Measurements from ENCODE around the gene MAP4. TPM values are rescaled to one million over a fixed set of nuclear protein-coding genes. Genes with fewer than 3 reads are reported as not detected.

Gene MAP4
- total RNA-seq, 1 donor from 2014 or later, result 275 TPM

DNA sequence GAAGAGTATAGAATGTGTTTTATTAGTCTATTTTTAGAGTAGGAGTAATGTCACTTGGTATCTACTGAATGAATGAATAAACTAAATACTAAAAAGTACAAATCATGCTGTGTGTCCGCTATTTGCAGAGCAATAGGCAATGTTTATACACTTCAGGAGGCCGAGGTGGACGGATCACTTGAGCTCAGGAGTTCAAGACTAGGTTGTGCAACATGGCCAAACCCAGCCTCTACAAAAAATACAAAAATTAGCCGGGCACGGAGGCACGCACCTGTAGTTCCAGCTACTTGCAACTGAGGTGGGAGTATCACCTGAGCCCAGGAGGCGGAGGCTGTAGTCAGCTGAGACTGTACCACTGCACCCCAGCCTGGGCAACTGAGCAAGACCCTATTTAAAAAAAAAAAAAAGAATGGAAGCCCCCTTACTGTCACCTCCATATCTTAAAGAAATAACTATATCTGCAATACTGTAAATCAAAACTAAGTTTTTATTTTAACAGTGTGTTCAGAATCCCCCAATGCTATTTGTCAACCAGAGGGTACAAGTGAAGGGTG lies 114.9 kb downstream of the MAP4 start:
- TF ChIP-seq, protein P1, sequence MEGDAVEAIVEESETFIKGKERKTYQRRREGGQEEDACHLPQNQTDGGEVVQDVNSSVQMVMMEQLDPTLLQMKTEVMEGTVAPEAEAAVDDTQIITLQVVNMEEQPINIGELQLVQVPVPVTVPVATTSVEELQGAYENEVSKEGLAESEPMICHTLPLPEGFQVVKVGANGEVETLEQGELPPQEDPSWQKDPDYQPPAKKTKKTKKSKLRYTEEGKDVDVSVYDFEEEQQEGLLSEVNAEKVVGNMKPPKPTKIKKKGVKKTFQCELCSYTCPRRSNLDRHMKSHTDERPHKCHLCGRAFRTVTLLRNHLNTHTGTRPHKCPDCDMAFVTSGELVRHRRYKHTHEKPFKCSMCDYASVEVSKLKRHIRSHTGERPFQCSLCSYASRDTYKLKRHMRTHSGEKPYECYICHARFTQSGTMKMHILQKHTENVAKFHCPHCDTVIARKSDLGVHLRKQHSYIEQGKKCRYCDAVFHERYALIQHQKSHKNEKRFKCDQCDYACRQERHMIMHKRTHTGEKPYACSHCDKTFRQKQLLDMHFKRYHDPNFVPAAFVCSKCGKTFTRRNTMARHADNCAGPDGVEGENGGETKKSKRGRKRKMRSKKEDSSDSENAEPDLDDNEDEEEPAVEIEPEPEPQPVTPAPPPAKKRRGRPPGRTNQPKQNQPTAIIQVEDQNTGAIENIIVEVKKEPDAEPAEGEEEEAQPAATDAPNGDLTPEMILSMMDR (IDR thresholded peaks at IDR 0.05), result no peak
- no peak overlapping the region for H3K27ac Mint-ChIP-seq (ENCODE audit: unreplicated experiment)
- H3K36me3 Mint-ChIP-seq (ENCODE audit: unreplicated experiment), result peaks cover 26% of the 10 kb centered on the region
- no peak for DNase-seq (ENCODE audit: extremely low spot score, unreplicated experiment)
- no peaks in the 10 kb centered on the region for H3K9me3 Mint-ChIP-seq (ENCODE audit: unreplicated experiment)
- no peaks in the 10 kb centered on the region for H3K4me1 Mint-ChIP-seq (ENCODE audit: unreplicated experiment)
- H3K27me3 Mint-ChIP-seq (ENCODE audit: unreplicated experiment), result no peaks in the 10 kb centered on the region
- no peak overlapping the region for H3K4me3 Mint-ChIP-seq (ENCODE audit: unreplicated experiment)

DNA sequence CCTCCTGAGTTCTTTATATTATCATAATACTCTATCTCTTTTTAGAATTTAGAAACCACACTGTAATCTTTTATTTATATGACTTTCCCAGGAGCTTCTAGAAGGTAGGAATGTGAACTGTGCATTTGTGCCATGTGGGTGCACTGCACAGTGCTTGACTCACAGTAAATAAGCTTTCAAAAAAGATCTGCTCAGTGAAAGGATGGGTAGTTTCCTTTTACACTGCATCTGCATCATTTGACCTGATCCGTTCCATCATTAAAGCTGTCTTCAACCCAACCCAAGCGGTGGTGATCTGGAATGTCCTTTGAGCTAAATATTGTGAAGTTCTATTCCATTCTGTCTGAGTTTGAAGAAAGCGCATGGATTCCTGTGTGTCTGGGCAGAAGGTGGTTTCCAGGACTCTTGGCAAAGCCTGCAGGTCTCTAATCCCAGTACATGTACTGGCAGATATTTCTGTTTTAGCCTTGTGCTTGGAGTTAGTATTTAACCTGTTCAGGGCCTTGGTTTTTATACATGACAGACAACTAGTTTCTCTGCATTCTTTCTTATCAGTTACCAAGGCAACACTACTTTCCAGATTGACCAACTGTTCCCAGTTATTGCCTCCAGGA lies 116.6 kb downstream of the MAP4 start:
- TF ChIP-seq, protein P1 (IDR thresholded peaks at IDR 0.05), result no peak
- no peak overlapping the region for H3K27ac Mint-ChIP-seq (ENCODE audit: unreplicated experiment)
- no peaks in the 10 kb centered on the region for H3K4me1 Mint-ChIP-seq (ENCODE audit: unreplicated experiment)
- no peak overlapping the region for H3K4me3 Mint-ChIP-seq (ENCODE audit: unreplicated experiment)
- peaks cover 23% of the 10 kb centered on the region for H3K36me3 Mint-ChIP-seq (ENCODE audit: unreplicated experiment)
- DNase-seq (ENCODE audit: extremely low spot score, unreplicated experiment), result no peak
- H3K27me3 Mint-ChIP-seq (ENCODE audit: unreplicated experiment), result no peaks in the 10 kb centered on the region
- H3K9me3 Mint-ChIP-seq (ENCODE audit: unreplicated experiment), result no peaks in the 10 kb centered on the region

DNA sequence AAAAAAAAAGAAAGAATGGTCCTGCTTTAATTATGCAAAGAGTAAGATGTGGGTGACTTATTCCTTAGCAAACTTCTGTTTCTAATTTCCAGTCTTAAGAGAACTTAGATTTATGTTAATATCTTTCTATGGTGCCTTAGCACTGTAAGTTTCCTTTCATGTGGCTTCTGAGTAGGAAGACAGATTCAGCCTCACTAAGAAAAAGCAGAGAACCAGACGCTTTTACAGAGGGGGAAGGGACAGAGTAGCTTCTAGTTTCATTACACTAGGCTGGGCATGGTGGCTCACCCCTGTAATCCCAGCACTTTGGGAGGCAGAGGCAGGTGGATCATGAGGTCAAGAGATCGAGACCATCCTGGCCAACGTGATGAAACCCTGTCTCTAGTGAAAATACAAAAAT lies 118.3 kb downstream of the MAP4 start:
- H3K4me3 Mint-ChIP-seq (ENCODE audit: unreplicated experiment), result no peak overlapping the region
- peaks cover 23% of the 10 kb centered on the region for H3K36me3 Mint-ChIP-seq (ENCODE audit: unreplicated experiment)

DNA sequence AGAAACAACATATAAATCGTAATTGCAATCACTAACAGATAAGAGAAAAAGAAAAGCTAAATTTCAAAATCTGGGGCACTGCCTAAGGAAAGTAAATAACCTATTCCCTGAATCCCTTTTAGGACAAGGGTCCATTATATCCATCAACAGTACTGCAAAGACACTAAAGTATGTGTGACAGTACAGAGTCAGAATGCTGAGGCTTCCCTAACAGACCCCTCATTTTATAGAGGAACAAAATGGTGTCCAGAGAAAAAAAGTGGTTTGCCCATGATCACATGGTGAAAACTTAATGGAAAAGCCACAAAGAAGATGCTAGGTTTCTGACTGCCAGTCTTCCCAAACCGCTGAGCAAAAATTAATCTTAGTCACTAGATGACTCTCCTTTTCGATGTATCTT lies 119.5 kb downstream of the MAP4 start:
- Mint-ChIP-seq H3K27me3 (ENCODE audit: unreplicated experiment) (no peaks in the 10 kb centered on the region), H3K4me1 (ENCODE audit: unreplicated experiment) (no peaks in the 10 kb centered on the region), H3K36me3 (ENCODE audit: unreplicated experiment) (peaks cover 31% of the 10 kb centered on the region), H3K27ac (ENCODE audit: unreplicated experiment) (no peak overlapping the region), H3K9me3 (ENCODE audit: unreplicated experiment) (no peaks in the 10 kb centered on the region), H3K4me3 (ENCODE audit: unreplicated experiment) (no peak overlapping the region)
- TF ChIP-seq, protein P1 (IDR thresholded peaks at IDR 0.05), result no peak
- no peak for DNase-seq (ENCODE audit: extremely low spot score, unreplicated experiment)

More for the DNA sequence above, 118.3 kb downstream of the MAP4 start:
- no peak overlapping the region for H3K27ac Mint-ChIP-seq (ENCODE audit: unreplicated experiment)
- no peak for DNase-seq (ENCODE audit: extremely low spot score, unreplicated experiment)
- H3K4me1 Mint-ChIP-seq (ENCODE audit: unreplicated experiment), result no peaks in the 10 kb centered on the region
- H3K27me3 Mint-ChIP-seq (ENCODE audit: unreplicated experiment), result no peaks in the 10 kb centered on the region
- no peaks in the 10 kb centered on the region for H3K9me3 Mint-ChIP-seq (ENCODE audit: unreplicated experiment)
- TF ChIP-seq, protein P1 (IDR thresholded peaks at IDR 0.05), result no peak

DNA sequence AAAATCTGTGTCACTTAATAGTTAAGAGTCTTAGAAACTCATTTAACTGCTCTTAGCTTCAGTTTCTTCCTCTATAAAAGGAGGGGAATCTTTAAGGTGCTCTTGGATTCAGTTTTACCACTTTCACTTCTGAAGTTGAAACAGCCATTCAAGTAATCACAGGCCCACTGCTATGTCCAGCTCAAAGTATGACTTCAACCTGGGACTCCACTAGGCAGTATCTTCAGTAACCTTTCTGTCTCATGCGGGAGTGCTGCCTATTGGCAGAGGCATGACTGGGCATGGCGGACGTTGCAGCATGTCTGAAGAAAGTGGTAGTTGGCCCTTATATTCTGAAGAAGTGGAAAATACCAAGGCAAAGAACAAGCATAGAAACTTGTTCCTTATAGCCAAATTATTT lies 121.0 kb downstream of the MAP4 start:
- TF ChIP-seq, protein P1 (IDR thresholded peaks at IDR 0.05), result no peak
- peaks cover 6% of the 10 kb centered on the region for H3K4me1 Mint-ChIP-seq (ENCODE audit: unreplicated experiment)
- no peak for DNase-seq (ENCODE audit: extremely low spot score, unreplicated experiment)
- H3K36me3 Mint-ChIP-seq (ENCODE audit: unreplicated experiment), result peaks cover 29% of the 10 kb centered on the region
- H3K27me3 Mint-ChIP-seq (ENCODE audit: unreplicated experiment), result no peaks in the 10 kb centered on the region
- H3K27ac Mint-ChIP-seq (ENCODE audit: unreplicated experiment), result no peak overlapping the region
- H3K4me3 Mint-ChIP-seq (ENCODE audit: unreplicated experiment), result no peak overlapping the region
- H3K9me3 Mint-ChIP-seq (ENCODE audit: unreplicated experiment), result no peaks in the 10 kb centered on the region

Data from osteocyte (in vitro differentiated cells).